HepG2 (cell line): Measurements from ENCODE around the gene CDCA5. TPM values are rescaled to one million over a fixed set of nuclear protein-coding genes. Genes with fewer than 3 reads are reported as not detected.
A peak's percentile ranks its signal among the peaks of the same experiment; 100 is the strongest.

Experiments
- ADNP ChIP-seq: sonication (generic); formaldehyde crosslinking; IDR thresholded peaks from 2 replicates; pipeline ENCODE4 v1.4.0; 2020; ENCODE audit warnings: missing genetic modification reagents
- ARHGAP35 ChIP-seq: sonication (generic); formaldehyde crosslinking; IDR thresholded peaks from 2 replicates; pipeline ENCODE4 v1.9.0; 2022; ENCODE audit warnings: mild to moderate bottlenecking, inconsistent platforms, moderate library complexity, missing genetic modification reagents, borderline replicate concordance
- ATAD3A ChIP-seq: sonication (generic); formaldehyde crosslinking; IDR thresholded peaks from 2 replicates; pipeline ENCODE4 v1.4.0; 2020; ENCODE audit warnings: missing genetic modification reagents
- CHD4 ChIP-seq: fragments of 200-600 bp; sonication (generic); IDR thresholded peaks from 2 replicates; pipeline ENCODE4 v1.7.0; 2017; ENCODE audit warnings: mild to moderate bottlenecking, low read length, borderline replicate concordance
- HIVEP1 ChIP-seq: sonication (generic); formaldehyde crosslinking; IDR thresholded peaks from 2 replicates; pipeline ENCODE4 v1.4.0; 2020; ENCODE audit warnings: mild to moderate bottlenecking, missing genetic modification reagents
- HNRNPL ChIP-seq: fragments of 200-400 bp; formaldehyde crosslinking; IDR thresholded peaks from 2 replicates; pipeline ENCODE4 v1.6.1; 2017; ENCODE audit warnings: mild to moderate bottlenecking, low read depth, low read length
- JARID2 ChIP-seq: sonication (generic); formaldehyde crosslinking; IDR thresholded peaks from 2 replicates; pipeline ENCODE4 v1.8.1; 2023; ENCODE audit warnings: missing genetic modification reagents, inconsistent platforms; ENCODE audit not compliant: insufficient replicate concordance
- MTA3 ChIP-seq: sonication (generic); formaldehyde crosslinking; IDR thresholded peaks from 2 replicates; pipeline ENCODE4 v1.4.0; 2020; ENCODE audit warnings: missing genetic modification reagents
- NFIC ChIP-seq: IDR thresholded peaks from 2 replicates; pipeline ENCODE4 v1.6.1; 2012; ENCODE audit warnings: mild to moderate bottlenecking, low read length, inconsistent platforms
- SCMH1 ChIP-seq: sonication (generic); formaldehyde crosslinking; IDR thresholded peaks from 2 replicates; pipeline ENCODE4 v1.9.0; 2021; ENCODE audit warnings: missing genetic modification reagents, mild to moderate bottlenecking, borderline replicate concordance
- SOX5 ChIP-seq: IDR thresholded peaks from 2 replicates; pipeline ENCODE4 v1.6.1; 2016; ENCODE audit warnings: borderline replicate concordance
- ZBTB4 ChIP-seq: sonication (generic); formaldehyde crosslinking; IDR thresholded peaks from 2 replicates; pipeline ENCODE4 v1.4.0; 2020; ENCODE audit warnings: missing genetic modification reagents, mild to moderate bottlenecking, borderline replicate concordance
- ZFAT ChIP-seq: sonication (generic); formaldehyde crosslinking; conservative IDR thresholded peaks from 2 replicates; pipeline ENCODE4 v1.8.1; 2023; ENCODE audit warnings: missing genetic modification reagents, inconsistent platforms
- ZNF143 ChIP-seq: sonication (generic); formaldehyde crosslinking; IDR thresholded peaks from 2 replicates; pipeline ENCODE4 v1.4.0; 2020; ENCODE audit warnings: missing genetic modification reagents
- ZNF180 ChIP-seq: sonication (generic); formaldehyde crosslinking; IDR thresholded peaks from 2 replicates; pipeline ENCODE4 v1.4.0; 2020; ENCODE audit warnings: low read depth, missing genetic modification reagents, borderline replicate concordance
- ZNF234 ChIP-seq: sonication (generic); formaldehyde crosslinking; conservative IDR thresholded peaks from 2 replicates; pipeline ENCODE4 v1.5.1; 2020; ENCODE audit warnings: mild to moderate bottlenecking, missing genetic modification reagents
- ZNF24 ChIP-seq: fragments of 450-650 bp; IDR thresholded peaks from 2 replicates; pipeline ENCODE4 v1.6.1; 2017; ENCODE audit warnings: antibody characterized with exemption, mild to moderate bottlenecking
- ZNF484 ChIP-seq: sonication (generic); formaldehyde crosslinking; IDR thresholded peaks from 2 replicates; pipeline ENCODE4 v1.5.1; 2020; ENCODE audit warnings: mild to moderate bottlenecking, low read depth, missing genetic modification reagents, borderline replicate concordance
- ZNF562 ChIP-seq: sonication (generic); formaldehyde crosslinking; IDR thresholded peaks from 2 replicates; pipeline ENCODE4 v1.8.0; 2022; ENCODE audit warnings: missing genetic modification reagents, borderline replicate concordance
- ZNF713 ChIP-seq: sonication (generic); formaldehyde crosslinking; IDR thresholded peaks from 2 replicates; pipeline ENCODE4 v1.4.0; 2020; ENCODE audit warnings: mild to moderate bottlenecking, missing genetic modification reagents
- ZNF766 ChIP-seq: sonication (generic); formaldehyde crosslinking; IDR thresholded peaks from 2 replicates; pipeline ENCODE4 v1.5.0; 2020; ENCODE audit warnings: missing genetic modification reagents, borderline replicate concordance
- ZNF879 ChIP-seq: sonication (generic); formaldehyde crosslinking; IDR thresholded peaks from 2 replicates; pipeline ENCODE4 v1.8.1; 2023; ENCODE audit warnings: missing genetic modification reagents
- ZSCAN21 ChIP-seq: sonication (generic); formaldehyde crosslinking; IDR thresholded peaks from 2 replicates; pipeline ENCODE4 v1.8.0; 2022; ENCODE audit warnings: mild to moderate bottlenecking, missing genetic modification reagents, moderate library complexity, borderline replicate concordance
- polyA plus RNA-seq, 8 experiments: library from polyadenylated mRNA; depleted of rRNA in 3 of 8; stranded (reverse) in 7 of 8; unstranded in 1 of 8; fragments of >200 nt; fragmentation: Illumina TruSeq in 4 of 8; extraction: Trizol in 4 of 8; gene quantifications; 2 replicates each; pipeline versions ENCODE4 v1.2.1 to v1.2.3, GENCODE V29; 2011 to 2016; ENCODE audit warnings: low read depth in 4 of 8, missing spikeins in 1 of 8, mixed read lengths in 1 of 8; ENCODE audit not compliant: insufficient read depth in 1 of 8
- total RNA-seq, 5 experiments: library from RNA; depleted of rRNA; stranded (reverse); fragments of >200 nt; fragmentation: Illumina TruSeq; extraction: Trizol; gene quantifications; 2 replicates each; pipeline ENCODE4 v1.2.3, GENCODE V29; 2016; ENCODE audit warnings: low read depth in 1 of 5
- TF ChIP-seq, protein P1 (sequence below): sonication (generic); formaldehyde crosslinking; IDR thresholded peaks from 2 replicates; pipeline ENCODE4 v1.5.0; 2020; ENCODE audit warnings: missing genetic modification reagents
- TF ChIP-seq, protein P2 (sequence below): sonication (generic); formaldehyde crosslinking; IDR thresholded peaks from 2 replicates; pipeline ENCODE4 v1.4.0; 2020; ENCODE audit warnings: missing genetic modification reagents

CDCA5 gene
- total and polyA plus RNA-seq, 2 of the 13 experiments (the other 11 are each of a cell fraction or from before 2014, with no cell fraction given) = 13.5 to 50.6 TPM

GRCh38 chr11:65095974-65096806 lies 12.3 kb upstream of the CDCA5 start, which contains the start of gene VPS51 (continued):
- TF ChIP-seq, protein P1, sequence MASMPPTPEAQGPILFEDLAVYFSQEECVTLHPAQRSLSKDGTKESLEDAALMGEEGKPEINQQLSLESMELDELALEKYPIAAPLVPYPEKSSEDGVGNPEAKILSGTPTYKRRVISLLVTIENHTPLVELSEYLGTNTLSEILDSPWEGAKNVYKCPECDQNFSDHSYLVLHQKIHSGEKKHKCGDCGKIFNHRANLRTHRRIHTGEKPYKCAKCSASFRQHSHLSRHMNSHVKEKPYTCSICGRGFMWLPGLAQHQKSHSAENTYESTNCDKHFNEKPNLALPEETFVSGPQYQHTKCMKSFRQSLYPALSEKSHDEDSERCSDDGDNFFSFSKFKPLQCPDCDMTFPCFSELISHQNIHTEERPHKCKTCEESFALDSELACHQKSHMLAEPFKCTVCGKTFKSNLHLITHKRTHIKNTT (CRISPR knock-in tag) = no peak
- TF ChIP-seq ZNF766 = no peak
- TF ChIP-seq ZNF562 (CRISPR knock-in tag) = no peak
- no peak for TF ChIP-seq ZNF879
- TF ChIP-seq ZNF484 (CRISPR knock-in tag) = no peak
- TF ChIP-seq HNRNPL = peak; percentile 59; the same call in 1 of the 2 replicates
- TF ChIP-seq ZNF234 (CRISPR knock-in tag) = no peak
- TF ChIP-seq ZNF143 = peak; percentile 69; the same call in 1 of the 2 replicates
- peak; percentile 66; the same call in 1 of the 2 replicates for TF ChIP-seq NFIC
- TF ChIP-seq SOX5 (CRISPR knock-in tag) = peak; percentile 64
- TF ChIP-seq ZNF180 (CRISPR knock-in tag) = no peak
- TF ChIP-seq CHD4 = no peak
- no peak for TF ChIP-seq JARID2 (CRISPR knock-in tag)
- TF ChIP-seq ZNF24 = peak; percentile 85
- TF ChIP-seq, protein P2, sequence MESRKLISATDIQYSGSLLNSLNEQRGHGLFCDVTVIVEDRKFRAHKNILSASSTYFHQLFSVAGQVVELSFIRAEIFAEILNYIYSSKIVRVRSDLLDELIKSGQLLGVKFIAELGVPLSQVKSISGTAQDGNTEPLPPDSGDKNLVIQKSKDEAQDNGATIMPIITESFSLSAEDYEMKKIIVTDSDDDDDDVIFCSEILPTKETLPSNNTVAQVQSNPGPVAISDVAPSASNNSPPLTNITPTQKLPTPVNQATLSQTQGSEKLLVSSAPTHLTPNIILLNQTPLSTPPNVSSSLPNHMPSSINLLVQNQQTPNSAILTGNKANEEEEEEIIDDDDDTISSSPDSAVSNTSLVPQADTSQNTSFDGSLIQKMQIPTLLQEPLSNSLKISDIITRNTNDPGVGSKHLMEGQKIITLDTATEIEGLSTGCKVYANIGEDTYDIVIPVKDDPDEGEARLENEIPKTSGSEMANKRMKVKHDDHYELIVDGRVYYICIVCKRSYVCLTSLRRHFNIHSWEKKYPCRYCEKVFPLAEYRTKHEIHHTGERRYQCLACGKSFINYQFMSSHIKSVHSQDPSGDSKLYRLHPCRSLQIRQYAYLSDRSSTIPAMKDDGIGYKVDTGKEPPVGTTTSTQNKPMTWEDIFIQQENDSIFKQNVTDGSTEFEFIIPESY (CRISPR knock-in tag) = peak; percentile 83
- TF ChIP-seq ADNP = no peak
- TF ChIP-seq ZNF713 (CRISPR knock-in tag) = no peak
- TF ChIP-seq ARHGAP35 (CRISPR knock-in tag) = no peak
- 0 out of 2 replicates have a peak, but pooled peaks have one; percentile 58 for TF ChIP-seq ZSCAN21 (CRISPR knock-in tag)
- TF ChIP-seq ZBTB4 = no peak
- TF ChIP-seq HIVEP1 (CRISPR knock-in tag) = peak; percentile 52; the same call in 1 of the 2 replicates
- TF ChIP-seq MTA3 (CRISPR knock-in tag) = no peak
- no peak for TF ChIP-seq ATAD3A
- no peak for TF ChIP-seq ZFAT
- no peak for TF ChIP-seq SCMH1 (CRISPR knock-in tag)
